Stomach (tissue), 4 donors: ENCODE measurements around the gene DCDC2B.

Experiments
- CTCF ChIP-seq, 7 experiments: fragments of 450-650 bp in 4 of 7; fragments of 200-600 bp in 3 of 7; sonication (generic) in 3 of 7; IDR thresholded peaks; one replicate each; pipeline ENCODE4 v1.5.1; 2016 to 2019; ENCODE audit warnings: antibody characterized with exemption in 7 of 7, control low read depth in 2 of 7, mild to moderate bottlenecking in 1 of 7
- EP300 ChIP-seq: sonication (generic); formaldehyde crosslinking; IDR thresholded peaks from one replicate; pipeline ENCODE4 v1.6.1; 2017; ENCODE audit warnings: antibody characterized with exemption
- POLR2A ChIP-seq, 4 donors: fragments of 450-650 bp; IDR thresholded peaks; one replicate each; pipeline ENCODE4 v1.6.1; 2016; ENCODE audit warnings: antibody characterized with exemption in 4 of 4, control low read depth in 2 of 4, mild to moderate bottlenecking in 1 of 4, moderate library complexity in 1 of 4
- POLR2AphosphoS5 ChIP-seq, 3 donors: sonication (generic); formaldehyde crosslinking; IDR thresholded peaks; one replicate each; pipeline ENCODE4 v1.6.1; 2016; ENCODE audit warnings: antibody characterized with exemption in 3 of 3

GRCh38 chr1:32208891-32209328 lies at the start of gene DCDC2B:
- TF ChIP-seq POLR2A (IDR thresholded peaks at IDR 0.05) (no peak), POLR2AphosphoS5 (IDR thresholded peaks at IDR 0.05) (peak in 1 of 3 donors; percentile 69), CTCF (IDR thresholded peaks at IDR 0.05) (peak in 1 of 7 experiments; percentile 8), EP300 (no peak)
